Measurements from ENCODE around the gene QPCT. TPM values are rescaled to one million over a fixed set of nuclear protein-coding genes. Genes with fewer than 3 reads are reported as not detected.

The QPCT gene
- total RNA-seq, 4 donors from 2014 or later: 1.2 to 5.1 (median 4.0) TPM

DNA sequence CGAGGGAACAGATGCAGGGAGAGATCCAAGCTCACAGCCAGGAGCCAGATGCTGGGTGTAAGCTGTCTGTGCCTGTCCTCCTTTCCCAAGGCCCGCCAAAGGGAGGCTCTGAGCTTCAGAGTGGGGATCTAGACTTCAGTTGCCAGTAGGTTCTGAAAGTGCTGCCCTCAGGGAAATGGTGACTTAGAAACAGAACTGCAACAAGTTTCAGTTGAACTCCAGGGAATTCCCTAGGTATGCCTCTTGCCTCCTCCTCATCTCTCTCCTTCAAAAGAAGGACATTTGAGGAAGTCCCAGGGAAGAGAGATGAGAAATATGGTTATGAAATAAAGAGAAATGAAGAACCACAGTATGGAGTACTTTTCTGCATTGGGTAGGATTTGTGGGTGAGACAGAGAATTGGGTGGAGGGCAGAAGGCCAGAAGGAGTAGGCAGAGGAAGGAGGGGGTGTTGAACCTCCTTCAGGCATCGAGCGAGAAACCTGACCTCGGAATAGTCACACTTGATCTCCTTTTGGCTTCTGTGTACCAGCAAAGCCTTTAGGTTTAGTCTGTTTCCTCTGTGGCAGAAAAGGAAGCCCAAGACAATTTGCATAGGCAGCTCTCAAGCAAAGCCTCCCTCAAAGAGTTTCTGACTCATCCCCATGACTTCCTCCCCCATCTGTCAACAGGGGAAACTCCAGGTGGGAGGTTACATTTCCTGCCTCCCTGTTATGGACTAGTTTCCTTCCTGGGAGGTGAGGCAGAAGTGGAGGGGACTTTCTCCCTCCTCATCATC lies 45.7 kb downstream of the QPCT start:
- H3K4me3 ChIP-seq: no peak overlapping the region
- peaks cover 5 to 15% (median 11%) of the 10 kb centered on the region in 4 donors for H3K4me1 ChIP-seq
- peak; percentile 88 for DNase-seq (ENCODE audit: extremely low spot score)
- TF ChIP-seq CTCF (IDR thresholded peaks at IDR 0.05) (no peak), POLR2AphosphoS5 (IDR thresholded peaks at IDR 0.05) (peak in 1 of 2 donors; percentile 13)
- H3K27me3 ChIP-seq: no peaks in the 10 kb centered on the region
- no peak overlapping the region for H3K27ac ChIP-seq (replicated peaks in 1 of 4)
- 68% methylated on average over 5 of the region's 5 CpGs for WGBS
- H3K36me3 ChIP-seq: no peaks in the 10 kb centered on the region
- H3K9me3 ChIP-seq: no peaks in the 10 kb centered on the region
- intact Hi-C loops (cut with DNase I): no loop called here

GRCh38 chr2:37390777-37391176 lies 46.3 kb downstream of the QPCT start:
- H3K9me3 ChIP-seq: no peaks in the 10 kb centered on the region
- peaks cover 8 to 17% (median 11%) of the 10 kb centered on the region in 4 donors for H3K4me1 ChIP-seq
- no peak overlapping the region for H3K4me3 ChIP-seq
- no peak for TF ChIP-seq EP300 (IDR thresholded peaks at IDR 0.05)
- TF ChIP-seq POLR2AphosphoS5 (IDR thresholded peaks at IDR 0.05): no peak
- TF ChIP-seq CTCF (IDR thresholded peaks at IDR 0.05): no peak
- no peak for TF ChIP-seq POLR2A (IDR thresholded peaks at IDR 0.05; ENCODE audit: low read depth)
- no peaks in the 10 kb centered on the region for H3K36me3 ChIP-seq
- WGBS: 60% methylated on average over 2 of the region's 2 CpGs
- H3K27ac ChIP-seq (replicated peaks in 1 of 4): no peak overlapping the region
- intact Hi-C loops (cut with DNase I): no loop called here
- no peaks in the 10 kb centered on the region for H3K27me3 ChIP-seq
- no peak for DNase-seq (ENCODE audit: extremely low spot score)

DNA sequence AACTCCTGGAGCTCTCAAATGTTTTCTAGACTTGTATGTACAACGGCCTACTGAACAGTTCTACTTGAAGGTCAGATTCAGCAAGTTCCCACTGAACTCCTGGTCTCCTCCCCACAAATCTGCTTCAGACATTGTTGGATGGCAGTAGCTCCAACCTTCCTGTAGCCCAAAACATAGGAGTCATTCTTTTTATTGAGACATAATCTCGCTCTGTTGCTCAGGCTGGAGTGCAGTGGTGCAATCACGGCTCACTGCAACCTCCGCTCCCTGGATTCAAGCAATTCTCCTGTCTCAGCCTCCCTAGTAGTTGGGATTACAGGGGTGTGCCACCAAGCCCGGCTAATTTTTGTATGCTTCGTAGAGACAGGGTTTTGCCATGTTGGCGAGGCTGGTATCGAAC lies 47.3 kb downstream of the QPCT start:
- 93% methylated on average over 8 of the region's 8 CpGs for WGBS
- TF ChIP-seq EP300 (IDR thresholded peaks at IDR 0.05) (no peak), CTCF (IDR thresholded peaks at IDR 0.05) (no peak), POLR2AphosphoS5 (IDR thresholded peaks at IDR 0.05) (no peak), POLR2A (IDR thresholded peaks at IDR 0.05; ENCODE audit: low read depth) (no peak)
- Histone ChIP-seq H3K4me3 (no peak overlapping the region), H3K36me3 (no peaks in the 10 kb centered on the region), H3K27me3 (no peaks in the 10 kb centered on the region), H3K4me1 (peaks cover 8 to 25% (median 14%) of the 10 kb centered on the region in 4 donors), H3K27ac (replicated peaks in 1 of 4) (no peak overlapping the region), H3K9me3 (no peaks in the 10 kb centered on the region)
- no peak for DNase-seq (ENCODE audit: extremely low spot score)
- intact Hi-C loops (cut with DNase I): no loop called here

DNA sequence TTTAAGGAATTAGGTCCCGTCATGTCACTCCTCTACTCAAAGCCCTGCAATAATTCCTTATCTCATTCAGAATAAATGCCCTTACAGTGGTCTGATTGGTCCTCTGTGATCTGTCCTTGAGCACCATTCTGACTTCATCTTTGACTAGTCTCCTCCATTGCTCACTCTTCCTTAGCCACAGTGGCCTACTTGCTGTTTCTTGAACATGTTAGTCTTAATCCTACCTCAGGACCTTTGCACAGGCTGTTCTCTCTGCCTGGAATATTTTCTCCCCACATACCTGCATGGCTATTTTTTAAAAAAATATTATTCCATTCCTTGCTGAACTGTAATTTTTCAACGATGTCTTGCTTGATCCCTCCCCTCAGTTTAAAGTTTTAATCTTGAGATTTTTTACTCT lies 48.0 kb downstream of the QPCT start:
- no peak overlapping the region for H3K27ac ChIP-seq (replicated peaks in 1 of 4)
- H3K36me3 ChIP-seq: no peaks in the 10 kb centered on the region
- H3K9me3 ChIP-seq: no peaks in the 10 kb centered on the region
- DNase-seq (ENCODE audit: extremely low spot score): no peak
- intact Hi-C loops (cut with DNase I): no loop called here
- H3K4me1 ChIP-seq: peaks cover 8 to 25% (median 14%) of the 10 kb centered on the region in 4 donors
- TF ChIP-seq CTCF (IDR thresholded peaks at IDR 0.05) (no peak), POLR2AphosphoS5 (IDR thresholded peaks at IDR 0.05) (no peak), POLR2A (IDR thresholded peaks at IDR 0.05; ENCODE audit: low read depth) (no peak), EP300 (IDR thresholded peaks at IDR 0.05) (no peak)
- WGBS: 89% methylated on average over 2 of the region's 2 CpGs
- H3K4me3 ChIP-seq: no peak overlapping the region
- no peaks in the 10 kb centered on the region for H3K27me3 ChIP-seq

DNA sequence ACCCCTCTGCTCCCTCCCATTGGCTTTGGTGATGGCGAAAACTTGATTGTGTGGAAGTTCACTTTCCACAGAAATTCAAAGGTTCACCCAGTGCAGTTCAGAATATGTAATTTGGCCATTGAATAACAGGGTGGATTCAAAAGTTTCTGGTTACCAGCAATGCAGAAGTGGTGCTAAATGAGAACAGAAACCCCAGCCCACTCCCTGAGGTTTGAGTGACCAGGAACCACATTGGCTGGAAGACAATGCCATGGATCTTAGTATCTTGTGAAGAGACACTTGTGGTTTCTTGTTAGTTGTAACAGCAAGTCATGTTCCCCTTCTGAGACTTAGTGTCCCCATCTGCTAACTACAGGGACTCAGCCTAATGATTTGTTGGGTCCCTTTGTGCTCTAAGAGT lies 49.8 kb downstream of the QPCT start:
- H3K36me3 ChIP-seq: no peaks in the 10 kb centered on the region
- TF ChIP-seq POLR2A (IDR thresholded peaks at IDR 0.05; ENCODE audit: low read depth) (no peak), EP300 (IDR thresholded peaks at IDR 0.05) (no peak), POLR2AphosphoS5 (IDR thresholded peaks at IDR 0.05) (no peak), CTCF (IDR thresholded peaks at IDR 0.05) (no peak)
- H3K27ac ChIP-seq (replicated peaks in 1 of 4): no peak overlapping the region
- DNase-seq (ENCODE audit: extremely low spot score): no peak
- 63% methylated on average over 1 of the region's 1 CpG for WGBS
- no peaks in the 10 kb centered on the region for H3K27me3 ChIP-seq
- H3K9me3 ChIP-seq: no peaks in the 10 kb centered on the region
- peaks cover 8 to 25% (median 13%) of the 10 kb centered on the region in 4 donors for H3K4me1 ChIP-seq
- intact Hi-C loops (cut with DNase I): no loop called here
- H3K4me3 ChIP-seq: no peak overlapping the region
